GM18907 (cell line): ENCODE results near the gene TMEM132D.

Experiments
- ATAC-seq: cut with Tn5 transposase; IDR thresholded peaks from one replicate; pipeline ENCODE4 v1.9.1; 2021; ENCODE audit warnings: mild to moderate bottlenecking, moderate library complexity; ENCODE audit not compliant: unreplicated experiment

Gene TMEM132D

DNA sequence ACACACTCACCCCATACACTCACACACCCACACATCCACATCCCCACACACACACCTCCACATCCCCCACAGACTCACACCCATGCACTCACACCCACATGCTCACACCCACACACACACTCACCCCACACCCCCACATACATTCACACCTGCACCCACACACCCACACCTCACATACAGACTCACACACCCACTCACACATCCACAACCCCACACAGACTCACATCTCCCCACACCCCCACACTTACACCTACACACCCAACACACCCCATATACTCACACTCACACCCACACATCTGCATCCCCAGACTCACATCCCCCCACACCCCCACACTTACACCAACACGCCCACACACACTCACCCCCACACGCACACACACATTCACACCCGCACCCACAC, 878.8 kb downstream of the TMEM132D start:
- no peak for ATAC-seq
